PC-9 (cell line): ENCODE results near the gene ADAMTS6. TPM values are rescaled to one million over a fixed set of nuclear protein-coding genes. Genes with fewer than 3 reads are reported as not detected.

Experiments
- BruUV-seq: library from RNA; stranded (reverse); fragments of 400-500 nt; replicated peaks from 2 replicates; lab custom pipeline; 2021; lab: Mats Ljungman, UMichigan
- CTCF ChIA-PET: fragments of 300-600 bp; sonication (Branson Sonifier 250); formaldehyde crosslinking; loops from one replicate; lab custom pipeline; 2022; ENCODE audit warnings: antibody characterized with exemption; lab: Charles Lee
- POLR2A ChIA-PET: fragments of 300-600 bp; sonication (Branson Sonifier 250); formaldehyde crosslinking; loops from one replicate; lab custom pipeline; 2022; ENCODE audit warnings: antibody characterized with exemption; ENCODE audit not compliant: unreplicated experiment; lab: Charles Lee
- DNase-seq, 2 experiments: peaks; one replicate each; pipeline versions ENCODE4 v3.0.0 to v3.0.0-alpha.2; 2015 to 2022; ENCODE audit warnings: mixed read lengths in 1 of 2
- H2AFZ ChIP-seq: fragments of 200-600 bp; sonication (generic); 2 replicates; pipeline ENCODE4 v1.8.1; 2017; ENCODE audit warnings: antibody characterized with exemption
- H3F3A ChIP-seq: fragments of 200-600 bp; sonication (generic); 2 replicates; pipeline ENCODE4 v1.8.1; 2017; ENCODE audit warnings: antibody characterized with exemption, mild to moderate bottlenecking, low read depth; ENCODE audit not compliant: insufficient read depth
- H3K27ac ChIP-seq: fragments of 200-600 bp; sonication (generic); 2 replicates; pipeline ENCODE4 v1.6.1; 2016; ENCODE audit warnings: mixed run types
- H3K27me3 ChIP-seq: fragments of 200-600 bp; sonication (generic); 2 replicates; pipeline ENCODE4 v1.6.1; 2016; ENCODE audit warnings: low read depth, mixed run types; ENCODE audit not compliant: insufficient read depth
- H3K36me3 ChIP-seq: fragments of 200-600 bp; sonication (generic); 2 replicates; pipeline ENCODE4 v1.6.1; 2016; ENCODE audit warnings: low read depth, mixed run types
- H3K4me1 ChIP-seq: fragments of 200-600 bp; sonication (generic); replicated peaks from 2 replicates; pipeline ENCODE4 v1.6.1; 2016; ENCODE audit warnings: mixed run types; ENCODE audit not compliant: insufficient read depth
- H3K4me2 ChIP-seq: fragments of 200-600 bp; sonication (generic); 2 replicates; pipeline ENCODE4 v1.6.1; 2017; ENCODE audit warnings: mixed run types
- H3K4me3 ChIP-seq: fragments of 200-600 bp; sonication (generic); 2 replicates; pipeline ENCODE4 v1.6.1; 2016; ENCODE audit warnings: mixed run types
- H3K79me2 ChIP-seq: fragments of 200-600 bp; sonication (generic); 2 replicates; pipeline ENCODE4 v1.6.1; 2017; ENCODE audit warnings: low read depth, mixed run types
- H3K9me2 ChIP-seq: fragments of 200-600 bp; sonication (generic); 2 replicates; pipeline ENCODE4 v1.8.1; 2017; ENCODE audit warnings: mild to moderate bottlenecking; ENCODE audit not compliant: insufficient read depth
- H3K9me3 ChIP-seq: fragments of 200-600 bp; sonication (generic); 2 replicates; pipeline ENCODE4 v1.8.1; 2016; ENCODE audit warnings: low read depth; ENCODE audit not compliant: insufficient read depth
- H4K20me1 ChIP-seq: fragments of 200-600 bp; sonication (generic); 2 replicates; pipeline ENCODE4 v1.8.1; 2017; ENCODE audit not compliant: insufficient read depth
- EZH2 ChIP-seq: fragments of 200-600 bp; sonication (generic); IDR thresholded peaks from 2 replicates; pipeline ENCODE4 v1.8.0; 2017; ENCODE audit warnings: antibody characterized with exemption, low read depth
- intact Hi-C: fragments of 100-400 bp; cut with micrococcal nuclease; formaldehyde crosslinking; loops from one replicate; pipeline ENCODE4 v1.10.0; 2022; ENCODE audit not compliant: unreplicated experiment
- total RNA-seq: library from RNA; stranded (reverse); gene quantifications from 2 replicates; pipeline ENCODE4 v1.2.3, GENCODE V29; 2021
- TF ChIP-seq, protein P1 (sequence below): fragments of 200-600 bp; sonication (generic); conservative IDR thresholded peaks from 2 replicates; pipeline ENCODE4 v1.6.1; 2017; ENCODE audit warnings: mixed run types, antibody characterized with exemption, mild to moderate bottlenecking, moderate library complexity

The ADAMTS6 gene
- total RNA-seq, 1 experiment from 2014 or later, result 1.4 TPM

DNA sequence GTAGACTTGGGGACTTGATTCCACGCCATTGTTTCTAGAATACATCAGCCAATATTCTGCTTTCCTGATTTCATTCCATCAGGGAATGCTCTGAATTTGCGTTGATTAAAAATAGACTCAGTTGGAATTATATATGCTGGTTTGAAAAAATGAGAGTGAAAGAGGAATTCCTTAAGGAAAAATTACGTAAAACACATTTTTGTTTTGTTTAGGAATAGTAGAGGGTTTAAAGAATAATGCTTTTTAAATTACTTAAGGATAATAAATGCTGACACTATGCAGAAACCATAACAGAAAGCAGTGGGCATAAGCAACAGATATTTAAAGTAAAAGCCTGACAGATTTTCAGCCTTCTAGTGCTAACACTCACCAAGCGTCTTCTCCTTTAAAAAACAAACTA, 235.0 kb downstream of the ADAMTS6 start:
- no peaks in the 10 kb centered on the region for H3K36me3 ChIP-seq
- H3K27ac ChIP-seq, result no peak overlapping the region
- ChIA-PET CTCF (no interaction called here), POLR2A (no interaction called here)
- no TSS peak for BruUV-seq
- H3K4me3 ChIP-seq, result no peak overlapping the region
- DNase-seq, result no peak
- intact Hi-C loops, result no loop called here
- no peaks in the 10 kb centered on the region for H3K9me2 ChIP-seq
- no peak overlapping the region for H2AFZ ChIP-seq
- no peaks in the 10 kb centered on the region for H4K20me1 ChIP-seq
- no peaks in the 10 kb centered on the region for H3F3A ChIP-seq
- H3K9me3 ChIP-seq, result no peaks in the 10 kb centered on the region
- TF ChIP-seq, protein P1, sequence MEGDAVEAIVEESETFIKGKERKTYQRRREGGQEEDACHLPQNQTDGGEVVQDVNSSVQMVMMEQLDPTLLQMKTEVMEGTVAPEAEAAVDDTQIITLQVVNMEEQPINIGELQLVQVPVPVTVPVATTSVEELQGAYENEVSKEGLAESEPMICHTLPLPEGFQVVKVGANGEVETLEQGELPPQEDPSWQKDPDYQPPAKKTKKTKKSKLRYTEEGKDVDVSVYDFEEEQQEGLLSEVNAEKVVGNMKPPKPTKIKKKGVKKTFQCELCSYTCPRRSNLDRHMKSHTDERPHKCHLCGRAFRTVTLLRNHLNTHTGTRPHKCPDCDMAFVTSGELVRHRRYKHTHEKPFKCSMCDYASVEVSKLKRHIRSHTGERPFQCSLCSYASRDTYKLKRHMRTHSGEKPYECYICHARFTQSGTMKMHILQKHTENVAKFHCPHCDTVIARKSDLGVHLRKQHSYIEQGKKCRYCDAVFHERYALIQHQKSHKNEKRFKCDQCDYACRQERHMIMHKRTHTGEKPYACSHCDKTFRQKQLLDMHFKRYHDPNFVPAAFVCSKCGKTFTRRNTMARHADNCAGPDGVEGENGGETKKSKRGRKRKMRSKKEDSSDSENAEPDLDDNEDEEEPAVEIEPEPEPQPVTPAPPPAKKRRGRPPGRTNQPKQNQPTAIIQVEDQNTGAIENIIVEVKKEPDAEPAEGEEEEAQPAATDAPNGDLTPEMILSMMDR, result no peak
- no peak for TF ChIP-seq EZH2
- no peaks in the 10 kb centered on the region for H3K79me2 ChIP-seq
- H3K4me2 ChIP-seq, result no peak overlapping the region
- no peaks in the 10 kb centered on the region for H3K27me3 ChIP-seq
- H3K4me1 ChIP-seq, result no peaks in the 10 kb centered on the region

DNA sequence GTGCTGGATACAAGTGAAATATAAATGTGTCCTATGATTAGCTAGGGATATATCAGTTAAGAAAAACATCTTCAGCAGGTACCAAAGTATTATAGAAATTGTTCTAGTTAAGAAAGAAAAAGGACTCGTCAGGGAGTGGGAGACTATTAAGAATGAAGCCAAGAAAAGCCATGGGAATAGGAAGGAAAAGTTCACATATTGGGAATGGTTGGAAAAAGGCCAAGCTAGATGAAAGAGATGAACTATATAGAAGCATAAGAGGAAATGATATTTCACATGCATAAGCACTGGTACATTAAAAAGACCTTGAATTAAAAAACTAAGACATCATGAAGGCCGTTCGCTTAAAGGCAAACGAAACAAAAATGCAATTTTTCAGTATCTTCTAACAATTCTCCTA, 237.7 kb downstream of the ADAMTS6 start:
- TF ChIP-seq, protein P1, result no peak
- TF ChIP-seq EZH2, result no peak
- no peaks in the 10 kb centered on the region for H3K9me2 ChIP-seq
- no peaks in the 10 kb centered on the region for H3K9me3 ChIP-seq
- no peaks in the 10 kb centered on the region for H3K79me2 ChIP-seq
- no peak overlapping the region for H2AFZ ChIP-seq
- no peak overlapping the region for H3K4me2 ChIP-seq
- no peak for DNase-seq
- H4K20me1 ChIP-seq, result no peaks in the 10 kb centered on the region
- H3K27me3 ChIP-seq, result no peaks in the 10 kb centered on the region
- H3K4me1 ChIP-seq, result no peaks in the 10 kb centered on the region
- ChIA-PET CTCF (no interaction called here), POLR2A (no interaction called here)
- no TSS peak for BruUV-seq
- no peaks in the 10 kb centered on the region for H3F3A ChIP-seq
- no peak overlapping the region for H3K4me3 ChIP-seq
- H3K36me3 ChIP-seq, result no peaks in the 10 kb centered on the region
- H3K27ac ChIP-seq, result no peak overlapping the region
- intact Hi-C loops, result no loop called here

DNA sequence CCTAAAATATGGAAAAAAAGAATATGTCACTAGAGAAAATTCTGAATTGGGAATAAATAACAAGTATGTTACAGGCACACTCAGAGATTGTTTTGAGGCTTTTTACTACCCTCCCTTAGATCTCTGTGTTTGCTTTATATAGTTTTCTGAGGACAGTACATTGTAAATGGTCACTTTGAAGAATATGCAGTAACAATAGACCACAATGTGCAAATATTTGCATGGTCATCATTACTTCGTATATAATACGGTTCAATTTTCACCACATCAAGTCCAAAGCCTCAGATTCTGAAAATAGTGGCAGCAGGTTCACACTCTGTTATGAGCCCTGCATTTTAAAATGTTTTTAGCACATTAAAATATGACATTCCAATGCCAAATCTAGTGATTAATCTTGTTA, 238.6 kb downstream of the ADAMTS6 start:
- H3K9me3 ChIP-seq, result no peaks in the 10 kb centered on the region
- no peaks in the 10 kb centered on the region for H3K9me2 ChIP-seq
- H3K4me2 ChIP-seq, result no peak overlapping the region
- no peak overlapping the region for H3K27ac ChIP-seq
- H3K27me3 ChIP-seq, result no peaks in the 10 kb centered on the region
- ChIA-PET CTCF (no interaction called here), POLR2A (no interaction called here)
- H3K4me1 ChIP-seq, result no peaks in the 10 kb centered on the region
- H4K20me1 ChIP-seq, result no peaks in the 10 kb centered on the region
- BruUV-seq, result no TSS peak
- no peak overlapping the region for H2AFZ ChIP-seq
- H3K79me2 ChIP-seq, result no peaks in the 10 kb centered on the region
- TF ChIP-seq, protein P1, result no peak
- no peak for TF ChIP-seq EZH2
- intact Hi-C loops, result no loop called here
- H3K36me3 ChIP-seq, result no peaks in the 10 kb centered on the region
- H3F3A ChIP-seq, result no peaks in the 10 kb centered on the region
- no peak for DNase-seq
- H3K4me3 ChIP-seq, result no peak overlapping the region
